Stimulated activated CD8-positive, alpha-beta memory T cell treated with anti-CD3 and anti-CD28 coated beads, Interleukin-12 subunit alpha, Interleukin-12 subunit beta, amount 100 ng/mL, for 4 hours (primary cell): Measurements from ENCODE around the gene AP3D1.
A peak's percentile ranks its signal among the peaks of the same experiment; 100 is the strongest.

Experiments
- DNase-seq: peaks from one replicate; pipeline ENCODE4 v3.0.0-alpha.2; 2020; ENCODE audit warnings: low read depth

Gene AP3D1

GRCh38 chr19:2084993-2085720, 66.2 kb downstream of the AP3D1 start:
- peak; percentile 86 for DNase-seq

DNA sequence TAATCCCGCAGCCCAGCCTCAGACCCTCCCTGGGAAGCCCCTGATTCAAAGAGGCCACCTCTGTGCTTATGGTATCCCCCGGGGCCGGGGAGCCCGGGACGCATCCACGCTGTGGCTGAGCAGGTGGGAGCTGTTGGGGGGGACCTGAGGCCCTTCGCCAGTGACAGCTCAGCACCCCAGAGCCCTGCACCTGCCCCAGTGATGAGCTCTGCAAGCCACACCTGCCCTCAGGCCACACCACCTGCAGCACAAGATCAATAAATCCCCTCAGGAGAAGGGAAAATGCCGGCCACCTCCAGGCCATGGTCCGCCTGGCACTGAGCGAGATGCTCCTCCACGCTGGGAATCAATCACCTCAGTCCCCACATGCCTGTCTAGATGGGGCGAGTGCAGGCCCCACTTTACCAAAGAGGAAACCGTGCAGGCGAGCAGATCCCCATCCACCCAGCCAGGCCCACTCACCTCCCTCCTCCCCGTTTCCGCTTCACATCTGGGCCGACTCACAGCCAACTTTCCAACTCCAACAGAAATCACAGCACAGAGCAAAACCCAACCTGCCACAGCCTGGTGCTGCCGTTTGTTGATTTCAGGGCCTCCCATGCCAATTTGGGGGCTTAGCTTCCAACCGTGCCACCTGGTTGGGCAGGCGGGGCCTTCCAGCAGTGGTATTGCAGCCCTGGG, 68.1 kb downstream of the AP3D1 start:
- DNase-seq: peak; percentile 50

GRCh38 chr19:2081873-2082810, 69.2 kb downstream of the AP3D1 start:
- DNase-seq: no peak

GRCh38 chr19:2080336-2080988, 70.9 kb downstream of the AP3D1 start:
- no peak for DNase-seq

- no peak for DNase-seq
Measured at GRCh38 chr19:2079865-2080301, 71.5 kb downstream of the AP3D1 start.

- no peak for DNase-seq
Measured at GRCh38 chr19:2079076-2079864, 72.1 kb downstream of the AP3D1 start.

GRCh38 chr19:2077833-2078619, 73.3 kb downstream of the AP3D1 start:
- DNase-seq: no peak

DNA sequence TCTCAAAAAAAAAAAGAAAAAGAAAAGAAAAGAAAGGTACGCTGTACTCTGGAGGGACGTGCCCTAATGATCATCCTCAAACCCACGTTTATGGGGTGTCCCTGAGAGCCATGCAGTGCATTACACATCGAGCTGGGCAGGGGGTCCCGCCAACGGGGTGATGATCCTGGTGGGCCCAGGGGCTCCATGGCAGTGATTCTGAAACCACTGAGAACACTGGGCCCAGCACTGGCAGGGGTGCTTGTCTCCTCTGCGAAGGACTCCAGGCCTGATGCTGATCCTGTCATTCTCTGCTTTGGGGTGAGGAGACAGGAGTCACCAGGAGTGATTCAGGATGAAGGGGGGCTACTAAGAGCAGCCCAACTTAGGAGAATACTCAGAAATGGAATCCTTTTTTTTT, 74.0 kb downstream of the AP3D1 start:
- DNase-seq: no peak

- no peak for DNase-seq
Measured at GRCh38 chr19:2076526-2076944, 74.8 kb downstream of the AP3D1 start.

- no peak for DNase-seq
Measured at GRCh38 chr19:2072757-2073551, 78.4 kb downstream of the AP3D1 start.

- DNase-seq: no peak
Measured at GRCh38 chr19:2070986-2071673, 80.2 kb downstream of the AP3D1 start.

DNA sequence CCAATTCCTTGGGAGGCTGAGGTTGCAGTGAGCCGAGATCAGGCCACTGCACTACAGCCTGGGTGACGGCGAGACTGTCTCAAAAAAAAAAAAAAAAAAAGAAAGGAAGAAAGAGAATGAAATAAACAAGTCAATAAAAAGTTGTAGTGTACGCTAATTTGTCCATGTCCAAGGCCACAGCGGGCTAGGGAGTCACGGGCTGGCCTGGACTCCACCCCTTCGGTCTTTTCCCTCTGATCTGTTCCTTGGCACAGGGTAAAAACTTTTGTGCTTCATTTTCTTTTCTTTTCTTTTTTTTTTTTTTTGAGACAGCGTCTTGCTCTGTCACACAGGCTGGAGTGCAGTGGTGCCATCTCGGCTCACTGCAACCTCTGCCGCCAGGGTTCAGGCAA, 80.9 kb downstream of the AP3D1 start:
- DNase-seq: no peak

DNA sequence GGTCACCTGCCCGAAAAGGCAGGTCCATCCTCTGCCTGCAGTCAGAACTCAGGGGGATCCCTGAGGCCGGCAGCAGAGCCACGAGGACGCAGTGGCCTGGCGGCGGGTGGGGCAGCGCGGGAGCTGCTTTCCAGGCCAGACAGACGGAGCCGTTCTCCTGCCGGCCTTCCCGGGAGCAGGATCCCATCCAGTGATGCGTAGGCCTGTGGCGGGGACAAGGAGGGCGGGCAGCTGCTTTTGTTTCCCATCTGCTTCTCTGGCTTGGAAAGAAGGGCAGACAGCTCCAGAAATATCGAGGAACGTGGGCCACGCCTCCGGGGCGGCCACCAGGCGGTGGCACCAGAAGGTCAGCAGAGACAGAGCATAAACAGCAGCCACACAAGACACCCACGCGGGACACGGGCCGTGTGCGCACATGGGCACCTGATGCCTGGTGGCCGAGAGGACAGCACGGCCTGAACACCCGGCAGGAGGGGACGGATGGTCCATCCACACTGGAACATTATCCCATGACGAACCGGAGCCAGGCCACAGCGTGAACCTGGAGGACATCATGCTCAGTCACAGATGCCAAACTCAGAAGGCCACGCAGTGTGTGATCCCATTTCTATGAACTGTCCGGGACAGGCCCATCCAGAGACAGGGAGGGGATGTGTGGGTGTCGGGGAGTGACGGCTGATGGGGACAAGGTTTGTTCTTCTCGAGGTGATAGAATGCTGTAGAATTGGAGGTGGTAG, 86.4 kb downstream of the AP3D1 start:
- DNase-seq: no peak

GRCh38 chr19:2064395-2064787, 87.0 kb downstream of the AP3D1 start:
- DNase-seq: no peak

GRCh38 chr19:2063824-2064223, 87.5 kb downstream of the AP3D1 start:
- no peak for DNase-seq

DNA sequence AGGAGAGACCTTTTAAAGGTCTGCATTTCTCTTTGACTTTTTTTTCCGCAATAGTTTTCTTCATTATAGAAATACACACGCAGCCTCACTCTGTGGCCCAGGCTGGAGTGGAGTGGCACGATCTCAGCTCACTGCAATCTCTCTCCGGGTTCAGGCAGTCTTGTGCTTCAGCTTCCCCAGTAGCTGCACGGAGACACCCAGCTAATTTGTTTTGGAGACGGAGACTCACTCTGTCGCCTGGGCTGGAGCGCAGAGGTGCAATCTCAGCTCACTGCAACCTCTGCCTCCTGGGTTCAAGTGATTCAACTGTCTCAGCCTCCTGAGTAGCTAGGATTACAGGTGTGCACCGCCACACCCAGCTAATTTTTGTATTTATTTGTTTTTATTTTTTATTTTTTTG, 88.6 kb downstream of the AP3D1 start:
- no peak for DNase-seq

DNA sequence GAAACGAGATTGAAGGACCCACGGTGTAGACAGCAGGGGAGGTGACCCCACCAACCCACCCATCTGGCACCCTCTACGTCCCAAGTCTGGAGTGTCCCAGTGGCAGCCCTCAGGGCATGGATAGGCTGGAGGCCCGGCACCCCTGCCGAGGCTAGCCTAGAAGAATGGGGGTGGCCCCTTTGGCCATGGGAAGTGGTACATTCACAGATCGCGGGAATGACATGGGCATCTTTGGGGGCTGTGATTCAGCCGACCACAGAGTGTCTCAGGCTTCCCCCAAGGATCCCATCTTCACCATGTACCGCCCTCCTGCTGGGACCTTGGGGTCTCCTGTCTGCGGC, 89.0 kb downstream of the AP3D1 start:
- no peak for DNase-seq
